Suprapubic skin (tissue), 4 donors: Measurements from ENCODE around the gene PSG5.
"Not testable (repeated sequence)": the region's sequence is repeated elsewhere in the genome, so short reads cannot be mapped to it uniquely, and the experiment has no call there.

Source experiments
- EP300 ChIP-seq: sonication (generic); formaldehyde crosslinking; IDR thresholded peaks from one replicate; pipeline ENCODE4 v1.6.1; 2017; ENCODE audit warnings: antibody characterized with exemption
- POLR2A ChIP-seq, 2 donors: fragments of 450-650 bp; IDR thresholded peaks; one replicate each; pipeline ENCODE4 v1.6.1; 2017; ENCODE audit warnings: antibody characterized with exemption in 2 of 2, mild to moderate bottlenecking in 2 of 2, moderate library complexity in 2 of 2
- POLR2AphosphoS5 ChIP-seq, 3 donors: sonication (generic); formaldehyde crosslinking; IDR thresholded peaks; one replicate each; pipeline ENCODE4 v1.6.1; 2017; ENCODE audit warnings: antibody characterized with exemption in 3 of 3
- TF ChIP-seq, protein P1 (sequence below), 2 donors: fragments of 200-600 bp in 1 of 2; fragments of 450-650 bp in 1 of 2; sonication (generic) in 1 of 2; IDR thresholded peaks; one replicate each; pipeline ENCODE4 v1.5.1; 2016 to 2019; ENCODE audit warnings: antibody characterized with exemption in 2 of 2, mild to moderate bottlenecking in 1 of 2, moderate library complexity in 1 of 2

DNA sequence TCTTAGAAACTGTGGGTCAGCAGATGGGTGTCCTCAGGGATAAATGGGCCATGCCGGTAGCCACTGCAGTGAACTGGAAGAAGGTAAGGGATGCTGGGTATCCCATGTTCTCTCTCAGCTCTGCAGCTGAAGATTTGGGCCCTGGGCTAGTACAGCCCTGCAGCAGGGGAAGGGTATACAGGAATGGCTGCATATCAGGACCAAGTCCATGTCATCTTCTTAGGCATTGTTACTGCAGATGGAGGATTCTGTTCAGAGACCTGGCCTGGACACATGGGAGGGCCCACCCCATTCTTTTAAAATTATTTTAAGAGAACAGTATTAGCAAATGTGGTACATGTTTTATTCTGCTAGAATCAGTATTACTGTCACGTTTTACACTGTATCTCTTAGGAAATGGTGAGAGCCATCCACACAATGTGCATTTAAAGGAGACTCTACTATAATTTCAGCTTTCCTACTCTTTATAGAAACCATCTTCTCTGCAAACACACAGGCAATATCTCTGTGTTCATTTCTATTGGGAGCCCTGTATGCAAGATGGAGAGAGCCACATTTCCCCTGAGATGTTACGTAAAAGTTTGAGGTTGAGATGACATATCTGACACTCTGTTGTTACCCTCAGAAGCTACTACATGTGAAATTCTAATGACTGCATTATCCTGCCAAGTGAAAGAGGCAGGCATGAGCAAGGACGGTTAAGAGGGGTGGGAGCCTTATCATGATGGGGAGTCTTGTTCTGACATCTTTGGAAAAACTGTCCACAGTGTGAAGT, 6.2 kb upstream of the PSG5 start:
- TF ChIP-seq, protein P1, sequence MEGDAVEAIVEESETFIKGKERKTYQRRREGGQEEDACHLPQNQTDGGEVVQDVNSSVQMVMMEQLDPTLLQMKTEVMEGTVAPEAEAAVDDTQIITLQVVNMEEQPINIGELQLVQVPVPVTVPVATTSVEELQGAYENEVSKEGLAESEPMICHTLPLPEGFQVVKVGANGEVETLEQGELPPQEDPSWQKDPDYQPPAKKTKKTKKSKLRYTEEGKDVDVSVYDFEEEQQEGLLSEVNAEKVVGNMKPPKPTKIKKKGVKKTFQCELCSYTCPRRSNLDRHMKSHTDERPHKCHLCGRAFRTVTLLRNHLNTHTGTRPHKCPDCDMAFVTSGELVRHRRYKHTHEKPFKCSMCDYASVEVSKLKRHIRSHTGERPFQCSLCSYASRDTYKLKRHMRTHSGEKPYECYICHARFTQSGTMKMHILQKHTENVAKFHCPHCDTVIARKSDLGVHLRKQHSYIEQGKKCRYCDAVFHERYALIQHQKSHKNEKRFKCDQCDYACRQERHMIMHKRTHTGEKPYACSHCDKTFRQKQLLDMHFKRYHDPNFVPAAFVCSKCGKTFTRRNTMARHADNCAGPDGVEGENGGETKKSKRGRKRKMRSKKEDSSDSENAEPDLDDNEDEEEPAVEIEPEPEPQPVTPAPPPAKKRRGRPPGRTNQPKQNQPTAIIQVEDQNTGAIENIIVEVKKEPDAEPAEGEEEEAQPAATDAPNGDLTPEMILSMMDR (IDR thresholded peaks at IDR 0.05): not testable (repeated sequence)
- TF ChIP-seq POLR2A (IDR thresholded peaks at IDR 0.05); POLR2AphosphoS5 (IDR thresholded peaks at IDR 0.05); EP300: not testable (repeated sequence)
